Ovary (tissue), 9 donors: Measurements from ENCODE around the gene VEPH1. TPM values are rescaled to one million over a fixed set of nuclear protein-coding genes. Genes with fewer than 3 reads are reported as not detected.

Source experiments
- DNase-seq, 5 donors: peaks; one replicate each; pipeline ENCODE4 v3.0.0-alpha.2; 2019 to 2020
- H3K27ac ChIP-seq, 2 donors: fragments of 200-600 bp; one replicate each; pipeline versions ENCODE4 v1.5.1 to v1.8.0; 2019 to 2022
- H3K27me3 ChIP-seq: fragments of 200-600 bp; one replicate; pipeline ENCODE4 v1.8.0; 2022
- H3K36me3 ChIP-seq: fragments of 200-600 bp; sonication (generic); one replicate; pipeline ENCODE4 v1.5.1; 2019
- H3K4me1 ChIP-seq: one replicate; pipeline ENCODE4 v1.8.1; 2013; ENCODE audit warnings: mild to moderate bottlenecking, moderate library complexity; ENCODE audit not compliant: insufficient read depth
- H3K4me3 ChIP-seq: fragments of 200-600 bp; sonication (generic); one replicate; pipeline ENCODE4 v1.5.1; 2017
- H3K9me3 ChIP-seq, 2 donors: fragments of 200-600 bp in 1 of 2; sonication (generic) in 1 of 2; one replicate each; pipeline versions ENCODE4 v1.5.1 to v1.8.1; 2013 to 2019; ENCODE audit warnings: mild to moderate bottlenecking in 1 of 2, moderate library complexity in 1 of 2
- EP300 ChIP-seq: sonication (generic); formaldehyde crosslinking; IDR thresholded peaks from one replicate; pipeline ENCODE4 v1.6.1; 2017; ENCODE audit warnings: antibody characterized with exemption
- POLR2A ChIP-seq: fragments of 450-650 bp; IDR thresholded peaks from one replicate; pipeline ENCODE4 v1.6.1; 2017; ENCODE audit warnings: antibody characterized with exemption, mild to moderate bottlenecking, moderate library complexity
- WGBS, 3 donors: extraction: QIAGEN DNeasy Blood & Tissue Kit in 1 of 3; methylation state at CpG; one replicate each; pipeline versions ENCODE4 v1.1.5 to v1.1.7; 2013 to 2017; 5-methylcytosine and 5-hydroxymethylcytosine counted together
- intact Hi-C, 4 donors: fragments of 100-400 bp; cut with DNase I; formaldehyde crosslinking; loops; one replicate each; pipeline versions ENCODE4 v1.11.0 to v1.15.1; 2022 to 2023
- polyA plus RNA-seq, 2 donors: library from polyadenylated mRNA; stranded (reverse); fragments of 200-250 nt in 1 of 2; fragments of 350-450 nt in 1 of 2; fragmentation: Illumina TruSeq in 1 of 2; extraction: RNeasy Lipid Tissue Mini Kit (QIAGEN cat#74804) in 1 of 2; gene quantifications; one replicate each; pipeline ENCODE4 v1.2.3, GENCODE V29; 2013 to 2014
- total RNA-seq, 7 donors: library from RNA; depleted of rRNA in 2 of 7; stranded (reverse); fragments of >200 nt in 2 of 7; fragmentation: NEBNext Ultra II Directional in 3 of 7; extraction: Animal tissue kit (Norgen Biotek cat#: 25700) in 3 of 7; gene quantifications; one replicate each; pipeline versions ENCODE4 v1.1.0 to v1.2.4, GENCODE V29; 2016 to 2023
- TF ChIP-seq, protein P1 (sequence below), 3 donors: fragments of 450-650 bp in 2 of 3; fragments of 200-600 bp in 1 of 3; IDR thresholded peaks; one replicate each; pipeline versions ENCODE4 v1.5.1 to v1.8.0; 2016 to 2022; ENCODE audit warnings: antibody characterized with exemption in 3 of 3, mild to moderate bottlenecking in 1 of 3
- donor health status: DM: no; HTN: no; CAD: no; lungs with moderate emphysema.
- donor health status: DM: no; HTN: no; CAD: no.
- donor health status: Bipolar disorder and iron deficiency.
- donor health status: DM: yes; HTN: yes; CAD: no.
- donor health status: DM: no; HTN: no; CAD: no.
- donor health status: DM: yes; HTN: yes; CAD: no.

VEPH1 gene
- total and polyA plus RNA-seq, 9 donors = 0.23 to 4.6 (median 1.3) TPM; not detected in 1

- Histone ChIP-seq H3K36me3 (no peaks in the 10 kb centered on the region), H3K9me3 (no peaks in the 10 kb centered on the region), H3K4me1 (no peaks in the 10 kb centered on the region), H3K27ac (no peak overlapping the region), H3K4me3 (no peak overlapping the region), H3K27me3 (no peaks in the 10 kb centered on the region)
- TF ChIP-seq, protein P1, sequence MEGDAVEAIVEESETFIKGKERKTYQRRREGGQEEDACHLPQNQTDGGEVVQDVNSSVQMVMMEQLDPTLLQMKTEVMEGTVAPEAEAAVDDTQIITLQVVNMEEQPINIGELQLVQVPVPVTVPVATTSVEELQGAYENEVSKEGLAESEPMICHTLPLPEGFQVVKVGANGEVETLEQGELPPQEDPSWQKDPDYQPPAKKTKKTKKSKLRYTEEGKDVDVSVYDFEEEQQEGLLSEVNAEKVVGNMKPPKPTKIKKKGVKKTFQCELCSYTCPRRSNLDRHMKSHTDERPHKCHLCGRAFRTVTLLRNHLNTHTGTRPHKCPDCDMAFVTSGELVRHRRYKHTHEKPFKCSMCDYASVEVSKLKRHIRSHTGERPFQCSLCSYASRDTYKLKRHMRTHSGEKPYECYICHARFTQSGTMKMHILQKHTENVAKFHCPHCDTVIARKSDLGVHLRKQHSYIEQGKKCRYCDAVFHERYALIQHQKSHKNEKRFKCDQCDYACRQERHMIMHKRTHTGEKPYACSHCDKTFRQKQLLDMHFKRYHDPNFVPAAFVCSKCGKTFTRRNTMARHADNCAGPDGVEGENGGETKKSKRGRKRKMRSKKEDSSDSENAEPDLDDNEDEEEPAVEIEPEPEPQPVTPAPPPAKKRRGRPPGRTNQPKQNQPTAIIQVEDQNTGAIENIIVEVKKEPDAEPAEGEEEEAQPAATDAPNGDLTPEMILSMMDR (IDR thresholded peaks at IDR 0.05) = no peak
- TF ChIP-seq POLR2A (no peak), EP300 (no peak)
- DNase-seq = no peak
- WGBS, 3 donors = 67 to 76% (median 70%) methylated on average over 3 of the region's 3 CpGs
- intact Hi-C loops = no loop called here
These were observed 284.0 kb downstream of the VEPH1 start for GRCh38 chr3:157219215-157219614.

Other genes with a start within 250 kb of the VEPH1 start
- gene PTX3, start 66.6 kb downstream of the VEPH1 start, total RNA-seq = 1 to 10 TPM in 5 of 7 donors, under 1 TPM in 1, not detected in 1; 0.61 to 2.3 (median 1.6) TPM
- 1 to 10 TPM; 2.9 to 3.0 TPM for gene PTX3, start 66.6 kb downstream of the VEPH1 start, polyA plus RNA-seq